DND-41 (cell line): ENCODE measurements around the gene LTF.

ENCODE experiments used
- CTCF ChIP-seq: IDR thresholded peaks from 2 replicates; pipeline ENCODE4 v1.5.1; 2012; ENCODE audit warnings: borderline replicate concordance, low read length, moderate library complexity, mild to moderate bottlenecking; ENCODE audit not compliant: poor library complexity, severe bottlenecking; ENCODE audit errors: extremely low read depth
- EZH2 ChIP-seq: IDR thresholded peaks from 3 replicates; pipeline ENCODE4 v1.6.1; 2012; ENCODE audit warnings: borderline replicate concordance, low read depth, mild to moderate bottlenecking, moderate library complexity, low read length, inconsistent platforms; ENCODE audit not compliant: severe bottlenecking

- no peak for TF ChIP-seq CTCF
- TF ChIP-seq EZH2 = no peak
Observed at GRCh38 chr3:46490338-46491084, 25.8 kb upstream of the LTF start.
